Astrocyte (in vitro differentiated cells and primary cell): ENCODE measurements around the gene VEPH1. TPM values are rescaled to one million over a fixed set of nuclear protein-coding genes. Genes with fewer than 3 reads are reported as not detected.

Experiments used
- DNase-seq: peaks from one replicate; pipeline ENCODE4 v3.0.0-alpha.2; 2010; ENCODE audit warnings: low read depth
- FAIRE-seq: peaks from 2 replicates; lab custom pipeline; 2011; peaks lifted over from hg19 to GRCh38; lab: Jason Lieb, UNC
- H2AFZ ChIP-seq: 2 replicates; pipeline ENCODE4 v1.6.0; 2012; ENCODE audit warnings: low read depth, low read length, inconsistent platforms
- H3K27ac ChIP-seq: 2 replicates; pipeline ENCODE4 v1.5.1; 2011; ENCODE audit warnings: low read depth, low read length, inconsistent platforms
- H3K27me3 ChIP-seq: 2 replicates; pipeline ENCODE4 v1.6.0; 2011; ENCODE audit warnings: low read length, inconsistent platforms; ENCODE audit not compliant: insufficient read depth
- H3K36me3 ChIP-seq: 2 replicates; pipeline ENCODE4 v1.5.1; 2011; ENCODE audit warnings: low read length, inconsistent platforms; ENCODE audit not compliant: insufficient read depth
- H3K4me1 ChIP-seq: 2 replicates; pipeline ENCODE4 v1.5.1; 2011; ENCODE audit warnings: low read length, inconsistent platforms; ENCODE audit not compliant: insufficient read depth
- H3K4me2 ChIP-seq: 2 replicates; pipeline ENCODE4 v1.6.0; 2012; ENCODE audit warnings: low read length, inconsistent platforms
- H3K4me3 ChIP-seq: 2 replicates; pipeline ENCODE4 v1.5.1; 2011; ENCODE audit warnings: low read depth, mild to moderate bottlenecking, low read length, inconsistent platforms; ENCODE audit not compliant: insufficient read depth
- H3K79me2 ChIP-seq: 2 replicates; pipeline ENCODE4 v1.6.0; 2012; ENCODE audit warnings: mild to moderate bottlenecking, low read length, inconsistent platforms; ENCODE audit not compliant: insufficient read depth
- H3K9ac ChIP-seq: 2 replicates; pipeline ENCODE4 v1.6.0; 2012; ENCODE audit warnings: mild to moderate bottlenecking, low read length, inconsistent platforms
- H3K9me3 ChIP-seq: 2 replicates; pipeline ENCODE4 v1.5.1; 2012; ENCODE audit warnings: low read depth, mild to moderate bottlenecking, low read length, inconsistent platforms; ENCODE audit not compliant: insufficient read depth
- H4K20me1 ChIP-seq: 2 replicates; pipeline ENCODE4 v1.6.0; 2012; ENCODE audit warnings: low read length, inconsistent platforms; ENCODE audit not compliant: insufficient read depth
- H3K27ac Mint-ChIP-seq: one replicate; pipeline ENCODE4 v1.8.0; 2021; ENCODE audit warnings: mild to moderate bottlenecking, mixed read lengths; ENCODE audit not compliant: unreplicated experiment
- H3K27me3 Mint-ChIP-seq: one replicate; pipeline ENCODE4 v1.8.0; 2021; ENCODE audit warnings: low read depth, mixed read lengths; ENCODE audit not compliant: unreplicated experiment
- H3K36me3 Mint-ChIP-seq: one replicate; pipeline ENCODE4 v1.8.0; 2021; ENCODE audit warnings: low read depth, mixed read lengths; ENCODE audit not compliant: unreplicated experiment
- H3K4me1 Mint-ChIP-seq: one replicate; pipeline ENCODE4 v1.8.0; 2021; ENCODE audit warnings: low read depth, mixed read lengths; ENCODE audit not compliant: unreplicated experiment
- H3K4me3 Mint-ChIP-seq: one replicate; pipeline ENCODE4 v1.8.0; 2021; ENCODE audit warnings: mild to moderate bottlenecking, moderate library complexity, mixed read lengths; ENCODE audit not compliant: unreplicated experiment
- H3K9me3 Mint-ChIP-seq: one replicate; pipeline ENCODE4 v1.8.0; 2021; ENCODE audit warnings: mild to moderate bottlenecking, mixed read lengths; ENCODE audit not compliant: unreplicated experiment
- CTCF ChIP-seq: IDR thresholded peaks from 2 replicates; pipeline ENCODE4 v1.5.1; 2011; ENCODE audit warnings: low read depth, mild to moderate bottlenecking, inconsistent platforms, low read length, moderate library complexity; ENCODE audit not compliant: insufficient read depth
- EZH2 ChIP-seq: IDR thresholded peaks from 2 replicates; pipeline ENCODE4 v1.6.1; 2012; ENCODE audit warnings: mild to moderate bottlenecking, low read length, inconsistent platforms; ENCODE audit not compliant: insufficient read depth
- total RNA-seq: library from RNA; stranded (reverse); gene quantifications from 2 replicates; pipeline ENCODE4 v1.2.1, GENCODE V29; 2021

VEPH1 gene
- total RNA-seq, 1 donor from 2014 or later = 9.4 TPM

DNA sequence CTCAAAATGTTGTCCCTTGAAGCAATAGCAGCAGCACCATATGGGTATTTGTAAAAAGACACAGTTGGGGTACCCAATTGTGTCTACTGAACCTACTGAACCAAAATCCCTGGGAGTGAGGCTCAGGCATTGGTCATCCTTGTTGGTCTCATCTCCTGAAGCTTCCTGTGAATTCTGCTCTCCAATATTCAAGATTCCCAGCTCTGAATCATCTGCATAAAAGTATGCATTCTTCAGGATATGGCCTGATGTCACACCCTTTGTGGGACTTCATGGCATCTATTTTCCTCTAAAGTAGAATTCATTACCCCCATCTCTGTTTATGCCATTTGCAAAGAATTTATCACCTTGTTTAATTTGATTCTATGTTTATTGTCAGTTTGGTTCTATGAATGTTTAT, 79.9 kb downstream of the VEPH1 start:
- no peaks in the 10 kb centered on the region for H3K79me2 ChIP-seq
- no peaks in the 10 kb centered on the region for H4K20me1 ChIP-seq
- Mint-ChIP-seq H3K27ac (no peak overlapping the region), H3K4me1 (peaks cover 10% of the 10 kb centered on the region), H3K36me3 (peaks cover 2% of the 10 kb centered on the region), H3K4me3 (no peak overlapping the region), H3K27me3 (no peaks in the 10 kb centered on the region), H3K9me3 (peaks cover 5% of the 10 kb centered on the region)
- H3K4me3 ChIP-seq = no peak overlapping the region
- no peaks in the 10 kb centered on the region for H3K9me3 ChIP-seq
- no peak overlapping the region for H3K27ac ChIP-seq
- H3K9ac ChIP-seq = no peak overlapping the region
- H3K27me3 ChIP-seq = no peaks in the 10 kb centered on the region
- FAIRE-seq = peak; percentile 71
- DNase-seq = no peak
- no peaks in the 10 kb centered on the region for H3K36me3 ChIP-seq
- H2AFZ ChIP-seq = no peak overlapping the region
- H3K4me2 ChIP-seq = no peak overlapping the region
- H3K4me1 ChIP-seq = peaks cover 4% of the 10 kb centered on the region
- no peak for TF ChIP-seq CTCF
- no peak for TF ChIP-seq EZH2

GRCh38 chr3:157420606-157421130, 82.5 kb downstream of the VEPH1 start:
- H3K27ac Mint-ChIP-seq = no peak overlapping the region
- no peaks in the 10 kb centered on the region for H3K27me3 Mint-ChIP-seq
- no peaks in the 10 kb centered on the region for H3K9me3 ChIP-seq
- no peak overlapping the region for H3K4me2 ChIP-seq
- no peak for DNase-seq
- no peak overlapping the region for H3K4me3 Mint-ChIP-seq
- no peaks in the 10 kb centered on the region for H3K36me3 ChIP-seq
- H4K20me1 ChIP-seq = no peaks in the 10 kb centered on the region
- H3K79me2 ChIP-seq = no peaks in the 10 kb centered on the region
- H3K9me3 Mint-ChIP-seq = peaks cover 5% of the 10 kb centered on the region
- peaks cover 2% of the 10 kb centered on the region for H3K36me3 Mint-ChIP-seq
- no peak overlapping the region for H2AFZ ChIP-seq
- H3K4me1 Mint-ChIP-seq = peaks cover 27% of the 10 kb centered on the region
- H3K27ac ChIP-seq = no peak overlapping the region
- no peak for TF ChIP-seq CTCF
- no peak for FAIRE-seq
- H3K4me1 ChIP-seq = peaks cover 16% of the 10 kb centered on the region
- no peak overlapping the region for H3K9ac ChIP-seq
- no peaks in the 10 kb centered on the region for H3K27me3 ChIP-seq
- H3K4me3 ChIP-seq = no peak overlapping the region

GRCh38 chr3:157418104-157418503, 85.1 kb downstream of the VEPH1 start:
- Mint-ChIP-seq H3K27ac (no peak overlapping the region), H3K4me1 (peaks cover 22% of the 10 kb centered on the region), H3K27me3 (no peaks in the 10 kb centered on the region), H3K4me3 (no peak overlapping the region), H3K36me3 (no peaks in the 10 kb centered on the region), H3K9me3 (no peaks in the 10 kb centered on the region)
- H3K4me3 ChIP-seq = no peak overlapping the region
- H2AFZ ChIP-seq = no peak overlapping the region
- no peak overlapping the region for H3K9ac ChIP-seq
- FAIRE-seq (no peak), DNase-seq (peak; percentile 25)
- TF ChIP-seq EZH2 (no peak), CTCF (no peak)
- H3K4me2 ChIP-seq = peak overlapping the region; percentile 72
- peak overlapping the region; percentile 28 for H3K27ac ChIP-seq
- peaks cover 5% of the 10 kb centered on the region for H3K36me3 ChIP-seq
- H4K20me1 ChIP-seq = no peaks in the 10 kb centered on the region
- H3K9me3 ChIP-seq = no peaks in the 10 kb centered on the region
- no peaks in the 10 kb centered on the region for H3K79me2 ChIP-seq
- H3K4me1 ChIP-seq = peaks cover 14% of the 10 kb centered on the region
- no peaks in the 10 kb centered on the region for H3K27me3 ChIP-seq
